Activated CD4-positive, alpha-beta memory T cell treated with anti-CD3 and anti-CD28 coated beads, Interleukin-2, amount 10 ng/mL, durations not matched to agents 7 days and 5 days (primary cell): ENCODE data around the gene THAP11. TPM values are rescaled to one million over a fixed set of nuclear protein-coding genes. Genes with fewer than 3 reads are reported as not detected.

Experiments
- CTCF ChIA-PET: fragments of 350-600 bp; sonication (Branson Sonifier 250); formaldehyde crosslinking; loops from one replicate; lab custom pipeline; 2021; ENCODE audit warnings: antibody characterized with exemption, inconsistent platforms; lab: Charles Lee
- POLR2A ChIA-PET: fragments of 350-600 bp; sonication (Branson Sonifier 250); formaldehyde crosslinking; loops from one replicate; lab custom pipeline; 2021; ENCODE audit warnings: antibody characterized with exemption; lab: Charles Lee
- DNase-seq: peaks from one replicate; pipeline ENCODE4 v3.0.0-alpha.2; 2020
- H3K27ac Mint-ChIP-seq: one replicate; pipeline ENCODE4 v1.8.0; 2021; ENCODE audit warnings: mild to moderate bottlenecking, mixed read lengths
- H3K27me3 Mint-ChIP-seq: one replicate; pipeline ENCODE4 v1.8.0; 2021; ENCODE audit warnings: mixed read lengths
- H3K36me3 Mint-ChIP-seq: one replicate; pipeline ENCODE4 v1.8.0; 2021; ENCODE audit warnings: low read depth, mixed read lengths
- H3K4me1 Mint-ChIP-seq: one replicate; pipeline ENCODE4 v1.8.0; 2021; ENCODE audit warnings: mixed read lengths
- H3K4me3 Mint-ChIP-seq: one replicate; pipeline ENCODE4 v1.8.0; 2021; ENCODE audit warnings: mild to moderate bottlenecking, mixed read lengths
- H3K9me3 Mint-ChIP-seq: one replicate; pipeline ENCODE4 v1.8.0; 2021; ENCODE audit warnings: mixed read lengths
- total RNA-seq, 2 experiments: library from RNA; stranded (reverse); gene quantifications; one replicate each; pipeline ENCODE4 v1.2.3, GENCODE V29; 2021

Gene THAP11
- total RNA-seq, 2 experiments from 2014 or later = 40.6 to 42.3 TPM

- Mint-ChIP-seq H3K27ac (no peak overlapping the region), H3K9me3 (no peaks in the 10 kb centered on the region), H3K4me3 (no peak overlapping the region), H3K36me3 (peaks cover 69% of the 10 kb centered on the region), H3K27me3 (no peaks in the 10 kb centered on the region), H3K4me1 (no peaks in the 10 kb centered on the region)
- ChIA-PET CTCF (interaction anchor here (0.7 to 3.8 kb wide), 6 partner anchors 9 to 72 kb away, joined by 3 to 22 read pairs (median 4); partner anchors contain the start of gene PSMB10), POLR2A (interaction anchor here (1.2 to 3.6 kb wide), 3 partner anchors 11 to 53 kb away, joined by 4 to 19 read pairs (median 6); partner anchors contain the start of gene PSKH1)
- DNase-seq = no peak
Measured at GRCh38 chr16:67881621-67882161, 39.6 kb downstream of the THAP11 start.

- H3K4me1 Mint-ChIP-seq = no peaks in the 10 kb centered on the region
- H3K36me3 Mint-ChIP-seq = peaks cover 61% of the 10 kb centered on the region
- no peak for DNase-seq
- POLR2A ChIA-PET = interaction anchor here (0.8 to 3.6 kb wide), 8 partner anchors 9 to 53 kb away, joined by 3 to 19 read pairs (median 4); partner anchors contain the start of genes CTRL, EDC4 and PSKH1
- no peaks in the 10 kb centered on the region for H3K27me3 Mint-ChIP-seq
- no peak overlapping the region for H3K27ac Mint-ChIP-seq
- CTCF ChIA-PET = interaction anchor here (0.7 to 3.8 kb wide), 9 partner anchors 8 to 362 kb away, joined by 3 to 22 read pairs (median 8); partner anchors contain the start of genes PSKH1 and PSMB10
- H3K9me3 Mint-ChIP-seq = no peaks in the 10 kb centered on the region
- no peak overlapping the region for H3K4me3 Mint-ChIP-seq
Measured at GRCh38 chr16:67882374-67883145, 40.4 kb downstream of the THAP11 start.

GRCh38 chr16:67883146-67883871 is 41.2 kb downstream of the THAP11 start:
- Mint-ChIP-seq H3K4me3 (no peak overlapping the region), H3K36me3 (peaks cover 53% of the 10 kb centered on the region), H3K27me3 (no peaks in the 10 kb centered on the region), H3K27ac (no peak overlapping the region), H3K9me3 (no peaks in the 10 kb centered on the region), H3K4me1 (no peaks in the 10 kb centered on the region)
- CTCF ChIA-PET = interaction anchor here (0.5 to 3.8 kb wide), 27 partner anchors 9 to 362 kb away, joined by 3 to 22 read pairs (median 4); partner anchors contain the start of genes DDX28, DUS2, EDC4 and LCAT
- POLR2A ChIA-PET = interaction anchor here (0.8 to 3.6 kb wide), 9 partner anchors 8 to 157 kb away, joined by 3 to 19 read pairs (median 4); partner anchors contain the start of genes CTRL, EDC4, PSKH1 and PSMB10
- DNase-seq = no peak

- CTCF ChIA-PET = interaction anchor here (0.7 to 3.8 kb wide), 31 partner anchors 9 to 363 kb away, joined by 3 to 22 read pairs (median 3); partner anchors contain the start of genes DDX28, DUS2, EDC4 and LCAT
- Mint-ChIP-seq H3K27me3 (no peaks in the 10 kb centered on the region), H3K36me3 (peaks cover 48% of the 10 kb centered on the region), H3K4me3 (no peak overlapping the region), H3K27ac (no peak overlapping the region), H3K4me1 (no peaks in the 10 kb centered on the region), H3K9me3 (no peaks in the 10 kb centered on the region)
- POLR2A ChIA-PET = interaction anchor here (0.8 to 3.6 kb wide), 7 partner anchors 9 to 157 kb away, joined by 3 to 19 read pairs (median 4); partner anchors contain the start of genes CTRL, EDC4, PSKH1 and PSMB10
- peak; percentile 71 for DNase-seq
Measured at GRCh38 chr16:67883872-67884261, 41.7 kb downstream of the THAP11 start.

- POLR2A ChIA-PET = interaction anchor here (3.6 kb wide), 1 partner anchor 8 kb away, joined by 19 read pairs; the partner anchor contains the start of gene PSKH1
- H3K9me3 Mint-ChIP-seq = no peaks in the 10 kb centered on the region
Measured at GRCh38 chr16:67884684-67885083, 42.6 kb downstream of the THAP11 start, which contains the start of gene NRN1L. Gene NRN1L (plus strand): TSS chr16:67884885. CDS start chr16:67884904, 19 bp downstream.

GRCh38 chr16:67885545-67885944 is 43.4 kb downstream of the THAP11 start:
- Mint-ChIP-seq H3K27ac (no peak overlapping the region), H3K4me3 (no peak overlapping the region), H3K9me3 (no peaks in the 10 kb centered on the region), H3K27me3 (no peaks in the 10 kb centered on the region), H3K4me1 (no peaks in the 10 kb centered on the region), H3K36me3 (peaks cover 34% of the 10 kb centered on the region)
- ChIA-PET CTCF (interaction anchor here (0.9 to 2.6 kb wide), 6 partner anchors 11 to 180 kb away, joined by 3 to 10 read pairs (median 4); no protein-coding TSS in a partner anchor), POLR2A (interaction anchor here (1.2 kb wide), 1 partner anchor 49 kb away, joined by 3 read pairs; no protein-coding TSS in a partner anchor)
- DNase-seq = no peak

More at GRCh38 chr16:67884684-67885083, 42.6 kb downstream of the THAP11 start, which contains the start of gene NRN1L:
- CTCF ChIA-PET = interaction anchor here (0.7 to 3.8 kb wide), 13 partner anchors 8 to 364 kb away, joined by 3 to 22 read pairs (median 8); partner anchors contain the start of genes DDX28, DUS2, EDC4 and LCAT
- H3K27me3 Mint-ChIP-seq = no peaks in the 10 kb centered on the region
- H3K4me1 Mint-ChIP-seq = no peaks in the 10 kb centered on the region
- peaks cover 40% of the 10 kb centered on the region for H3K36me3 Mint-ChIP-seq
- H3K27ac Mint-ChIP-seq = no peak within 1 kb of the TSS
- no peak for DNase-seq
- H3K4me3 Mint-ChIP-seq = no peak within 1 kb of the TSS

GRCh38 chr16:67885976-67886375 is 43.9 kb downstream of the THAP11 start:
- no peak overlapping the region for H3K4me3 Mint-ChIP-seq
- no peaks in the 10 kb centered on the region for H3K27me3 Mint-ChIP-seq
- peaks cover 33% of the 10 kb centered on the region for H3K36me3 Mint-ChIP-seq
- ChIA-PET CTCF (interaction anchor here (0.9 to 1.6 kb wide), 6 partner anchors 11 to 179 kb away, joined by 3 to 5 read pairs (median 3); no protein-coding TSS in a partner anchor), POLR2A (interaction anchor here (1.2 kb wide), 1 partner anchor 49 kb away, joined by 3 read pairs; no protein-coding TSS in a partner anchor)
- no peak overlapping the region for H3K27ac Mint-ChIP-seq
- H3K4me1 Mint-ChIP-seq = no peaks in the 10 kb centered on the region
- DNase-seq = no peak
- H3K9me3 Mint-ChIP-seq = no peaks in the 10 kb centered on the region

- H3K4me1 Mint-ChIP-seq = no peaks in the 10 kb centered on the region
- H3K27ac Mint-ChIP-seq = no peak overlapping the region
- DNase-seq = no peak
- ChIA-PET CTCF (interaction anchor here (0.9 to 1.6 kb wide), 6 partner anchors 12 to 179 kb away, joined by 3 to 5 read pairs (median 3); no protein-coding TSS in a partner anchor), POLR2A (interaction anchor here (1.2 kb wide), 1 partner anchor 49 kb away, joined by 3 read pairs; no protein-coding TSS in a partner anchor)
- no peaks in the 10 kb centered on the region for H3K9me3 Mint-ChIP-seq
- H3K4me3 Mint-ChIP-seq = no peak overlapping the region
- H3K27me3 Mint-ChIP-seq = no peaks in the 10 kb centered on the region
- H3K36me3 Mint-ChIP-seq = peaks cover 29% of the 10 kb centered on the region
Measured at GRCh38 chr16:67886387-67886786, 44.3 kb downstream of the THAP11 start.

GRCh38 chr16:67888331-67888730 is 46.2 kb downstream of the THAP11 start:
- H3K27me3 Mint-ChIP-seq = no peaks in the 10 kb centered on the region
- H3K36me3 Mint-ChIP-seq = peaks cover 12% of the 10 kb centered on the region
- H3K4me3 Mint-ChIP-seq = no peak overlapping the region
- no peak overlapping the region for H3K27ac Mint-ChIP-seq
- no peak for DNase-seq
- ChIA-PET CTCF (no interaction called here), POLR2A (no interaction called here)
- no peaks in the 10 kb centered on the region for H3K9me3 Mint-ChIP-seq
- H3K4me1 Mint-ChIP-seq = peaks cover 7% of the 10 kb centered on the region

- Mint-ChIP-seq H3K9me3 (no peaks in the 10 kb centered on the region), H3K4me1 (peaks cover 26% of the 10 kb centered on the region), H3K4me3 (peak overlapping the region; percentile 94), H3K36me3 (peaks cover 4% of the 10 kb centered on the region), H3K27me3 (no peaks in the 10 kb centered on the region), H3K27ac (peak overlapping the region; percentile 81)
- ChIA-PET CTCF (interaction anchor here (1.2 to 2.8 kb wide), 3 partner anchors 8 to 149 kb away, joined by 3 to 20 read pairs (median 4); partner anchors contain the start of gene NRN1L), POLR2A (interaction anchor here (1.2 to 4.9 kb wide), 11 partner anchors 9 to 232 kb away, joined by 3 to 32 read pairs (median 6); partner anchors contain the start of genes ACD, EDC4, NRN1L and PARD6A)
- DNase-seq = no peak
Measured at GRCh38 chr16:67892375-67892774, 50.3 kb downstream of the THAP11 start.

- H3K4me3 Mint-ChIP-seq = peak within 1 kb of the TSS; percentile 94
- DNase-seq = peak; percentile 96
- ChIA-PET CTCF (interaction anchor here (0.6 to 2.8 kb wide), 5 partner anchors 9 to 603 kb away, joined by 3 to 20 read pairs (median 5); partner anchors contain the start of gene NRN1L), POLR2A (interaction anchor here (0.7 to 4.9 kb wide), 15 partner anchors 10 to 233 kb away, joined by 3 to 32 read pairs (median 4); partner anchors contain the start of genes ACD, EDC4, NRN1L and PARD6A)
- no peaks in the 10 kb centered on the region for H3K27me3 Mint-ChIP-seq
- H3K4me1 Mint-ChIP-seq = peaks cover 26% of the 10 kb centered on the region
- no peaks in the 10 kb centered on the region for H3K9me3 Mint-ChIP-seq
- peaks cover 4% of the 10 kb centered on the region for H3K36me3 Mint-ChIP-seq
- H3K27ac Mint-ChIP-seq = peak within 1 kb of the TSS; percentile 94
Measured at GRCh38 chr16:67892899-67893742, 51.0 kb downstream of the THAP11 start, which contains the start of gene PSKH1. Gene PSKH1 (plus strand): TSS chr16:67893254. CDS start chr16:67908750, 15,496 bp downstream.
